Activated CD8-positive, alpha-beta T cell treated with anti-CD3 and anti-CD28 coated beads for 36 hours (primary cell): Measurements from ENCODE around the gene PHEX. TPM values are rescaled to one million over a fixed set of nuclear protein-coding genes. Genes with fewer than 3 reads are reported as not detected.

Experiments used
- ATAC-seq: fragments of 200-7000 bp; cut with Tn5 transposase; one replicate; pipeline ENCODE4 v1.10.0; 2021; ENCODE audit warnings: mild to moderate bottlenecking, moderate library complexity
- CTCF ChIA-PET: fragments of 350-600 bp; sonication (Branson Sonifier 250); formaldehyde crosslinking; loops from one replicate; lab custom pipeline; 2021; ENCODE audit warnings: antibody characterized with exemption; lab: Charles Lee
- POLR2A ChIA-PET: fragments of 350-600 bp; sonication (Branson Sonifier 250); formaldehyde crosslinking; loops from one replicate; lab custom pipeline; 2021; ENCODE audit warnings: antibody characterized with exemption; lab: Charles Lee
- DNase-seq: peaks from one replicate; pipeline ENCODE4 v3.0.0-alpha.2; 2020
- H3K27ac Mint-ChIP-seq: one replicate; pipeline ENCODE4 v1.8.0; 2021; ENCODE audit warnings: mild to moderate bottlenecking, mixed read lengths
- H3K27me3 Mint-ChIP-seq: one replicate; pipeline ENCODE4 v1.8.0; 2021; ENCODE audit warnings: mixed read lengths
- H3K36me3 Mint-ChIP-seq: one replicate; pipeline ENCODE4 v1.8.0; 2021; ENCODE audit warnings: low read depth, mixed read lengths
- H3K4me1 Mint-ChIP-seq: one replicate; pipeline ENCODE4 v1.8.0; 2021; ENCODE audit warnings: low read depth, mixed read lengths
- H3K4me3 Mint-ChIP-seq: one replicate; pipeline ENCODE4 v1.8.0; 2021; ENCODE audit warnings: mild to moderate bottlenecking, moderate library complexity, mixed read lengths
- H3K9me3 Mint-ChIP-seq: one replicate; pipeline ENCODE4 v1.8.0; 2021; ENCODE audit warnings: mixed read lengths
- intact Hi-C: fragments of 100-400 bp; cut with micrococcal nuclease; formaldehyde crosslinking; loops from one replicate; pipeline ENCODE4 v1.10.0; 2022
- total RNA-seq, 2 experiments: library from RNA; stranded (reverse); gene quantifications; one replicate each; pipeline ENCODE4 v1.2.3, GENCODE V29; 2021
- TF ChIP-seq, protein P1 (sequence below): fragments of 200-600 bp; IDR thresholded peaks from one replicate; pipeline ENCODE4 v1.8.0; 2022; ENCODE audit warnings: antibody characterized with exemption, mild to moderate bottlenecking

Gene PHEX
- total RNA-seq, 2 experiments from 2014 or later = 22.7 to 25.2 TPM

DNA sequence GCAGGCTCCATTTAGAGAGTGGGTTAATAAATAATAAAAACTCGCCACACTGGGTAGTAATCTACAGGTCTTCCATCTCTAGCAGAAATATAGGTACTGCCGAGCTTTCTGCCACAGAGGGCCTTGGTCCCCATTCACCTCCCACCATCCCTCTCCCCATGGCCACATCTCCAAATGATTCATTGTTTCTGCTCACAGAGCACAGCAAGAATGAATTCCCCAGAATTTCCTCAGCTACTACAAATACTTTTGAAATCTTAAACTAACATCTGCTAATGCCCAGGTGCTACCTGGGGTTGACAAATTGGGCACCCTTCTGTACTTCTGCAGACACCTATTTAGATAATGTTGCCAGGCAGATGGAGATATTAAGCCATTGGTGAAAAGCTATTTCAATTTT is 5.1 kb downstream of the PHEX start:
- intact Hi-C loops = loop anchor here (5.0 kb wide), 1 partner anchor 50 kb away; no protein-coding TSS in a partner anchor
- ChIA-PET CTCF (interaction anchor here (1.1 to 1.9 kb wide), 3 partner anchors 9 to 52 kb away, joined by 3 to 9 read pairs (median 4); no protein-coding TSS in a partner anchor), POLR2A (interaction anchor here (1.3 kb wide), 1 partner anchor 17 kb away, joined by 3 read pairs; no protein-coding TSS in a partner anchor)
- ATAC-seq (peak; percentile 19), DNase-seq (no peak)
- Mint-ChIP-seq H3K27me3 (no peaks in the 10 kb centered on the region), H3K27ac (peak overlapping the region; percentile 94), H3K4me1 (peaks cover 32% of the 10 kb centered on the region), H3K9me3 (no peaks in the 10 kb centered on the region), H3K36me3 (peaks cover 25% of the 10 kb centered on the region), H3K4me3 (peak overlapping the region; percentile 71)
- TF ChIP-seq, protein P1, sequence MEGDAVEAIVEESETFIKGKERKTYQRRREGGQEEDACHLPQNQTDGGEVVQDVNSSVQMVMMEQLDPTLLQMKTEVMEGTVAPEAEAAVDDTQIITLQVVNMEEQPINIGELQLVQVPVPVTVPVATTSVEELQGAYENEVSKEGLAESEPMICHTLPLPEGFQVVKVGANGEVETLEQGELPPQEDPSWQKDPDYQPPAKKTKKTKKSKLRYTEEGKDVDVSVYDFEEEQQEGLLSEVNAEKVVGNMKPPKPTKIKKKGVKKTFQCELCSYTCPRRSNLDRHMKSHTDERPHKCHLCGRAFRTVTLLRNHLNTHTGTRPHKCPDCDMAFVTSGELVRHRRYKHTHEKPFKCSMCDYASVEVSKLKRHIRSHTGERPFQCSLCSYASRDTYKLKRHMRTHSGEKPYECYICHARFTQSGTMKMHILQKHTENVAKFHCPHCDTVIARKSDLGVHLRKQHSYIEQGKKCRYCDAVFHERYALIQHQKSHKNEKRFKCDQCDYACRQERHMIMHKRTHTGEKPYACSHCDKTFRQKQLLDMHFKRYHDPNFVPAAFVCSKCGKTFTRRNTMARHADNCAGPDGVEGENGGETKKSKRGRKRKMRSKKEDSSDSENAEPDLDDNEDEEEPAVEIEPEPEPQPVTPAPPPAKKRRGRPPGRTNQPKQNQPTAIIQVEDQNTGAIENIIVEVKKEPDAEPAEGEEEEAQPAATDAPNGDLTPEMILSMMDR = no peak

DNA sequence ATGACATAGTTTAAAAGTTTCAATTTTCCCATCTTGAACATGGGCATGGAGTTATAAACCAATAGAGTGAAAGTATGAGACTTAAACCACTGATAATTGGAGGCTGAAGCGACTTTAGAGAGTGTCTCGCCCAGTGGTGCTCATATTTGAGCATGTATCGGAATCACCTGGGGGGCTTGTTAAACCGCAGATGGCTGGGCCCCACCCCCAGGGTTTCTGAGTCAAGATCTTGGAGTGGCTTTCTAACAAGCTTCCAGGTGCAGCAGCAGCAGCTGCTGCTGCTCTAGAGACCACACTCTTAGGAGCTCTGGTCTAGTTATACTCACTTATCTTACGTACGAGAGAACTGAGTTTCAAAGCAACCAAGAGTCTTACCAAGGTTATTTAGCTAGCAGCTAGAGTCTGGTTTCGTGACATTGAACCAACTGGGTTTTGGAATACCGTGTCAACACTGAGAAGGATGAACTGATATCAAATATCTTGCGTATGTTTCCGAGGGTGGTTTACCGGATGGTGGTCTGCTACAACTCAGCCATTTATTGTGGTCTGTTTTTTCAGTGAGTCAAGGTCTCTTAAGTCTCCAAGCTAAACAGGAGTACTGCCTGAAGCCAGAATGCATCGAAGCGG is 5.9 kb downstream of the PHEX start:
- H3K27me3 Mint-ChIP-seq = no peaks in the 10 kb centered on the region
- ChIA-PET CTCF (interaction anchor here (0.9 to 1.9 kb wide), 6 partner anchors 10 to 53 kb away, joined by 3 to 9 read pairs (median 3); no protein-coding TSS in a partner anchor), POLR2A (interaction anchor here (1.3 kb wide), 2 partner anchors 16 to 23 kb away, joined by 3 to 5 read pairs; no protein-coding TSS in a partner anchor)
- H3K36me3 Mint-ChIP-seq = peaks cover 26% of the 10 kb centered on the region
- peak overlapping the region; percentile 71 for H3K4me3 Mint-ChIP-seq
- peak overlapping the region; percentile 94 for H3K27ac Mint-ChIP-seq
- DNase-seq (peak; percentile 64), ATAC-seq (peak; percentile 66)
- no peaks in the 10 kb centered on the region for H3K9me3 Mint-ChIP-seq
- TF ChIP-seq, protein P1 = no peak
- peaks cover 25% of the 10 kb centered on the region for H3K4me1 Mint-ChIP-seq
- intact Hi-C loops = loop anchor here (5.0 kb wide), 1 partner anchor 51 kb away; no protein-coding TSS in a partner anchor

DNA sequence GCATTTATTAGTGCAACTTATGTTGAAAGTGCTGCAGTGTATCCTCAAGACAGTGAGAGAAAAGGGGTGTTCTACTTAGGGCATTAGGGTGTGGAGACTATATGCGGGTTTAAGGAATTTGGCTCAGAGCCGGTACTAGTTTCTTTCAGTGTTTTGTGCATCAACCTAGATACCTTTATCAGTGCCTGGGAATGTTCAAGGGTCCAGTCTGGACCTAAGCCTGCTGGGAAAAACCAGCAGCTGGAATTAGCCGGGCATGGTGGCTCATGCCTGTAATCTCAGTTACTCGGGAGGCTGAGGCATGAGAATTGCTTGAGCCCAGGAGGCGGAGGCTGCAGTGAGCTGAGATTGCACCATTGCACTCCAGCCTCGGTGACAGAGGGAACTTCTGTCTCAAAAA is 7.4 kb downstream of the PHEX start:
- DNase-seq = no peak
- TF ChIP-seq, protein P1 = no peak
- ChIA-PET POLR2A (no interaction called here), CTCF (no interaction called here)
- peak overlapping the region; percentile 94 for H3K27ac Mint-ChIP-seq
- H3K4me1 Mint-ChIP-seq = peaks cover 29% of the 10 kb centered on the region
- H3K36me3 Mint-ChIP-seq = peaks cover 32% of the 10 kb centered on the region
- no peak for ATAC-seq
- peak overlapping the region; percentile 71 for H3K4me3 Mint-ChIP-seq
- intact Hi-C loops = loop anchor here (5.0 kb wide), 1 partner anchor 52 kb away; no protein-coding TSS in a partner anchor
- no peaks in the 10 kb centered on the region for H3K27me3 Mint-ChIP-seq
- H3K9me3 Mint-ChIP-seq = no peaks in the 10 kb centered on the region

DNA sequence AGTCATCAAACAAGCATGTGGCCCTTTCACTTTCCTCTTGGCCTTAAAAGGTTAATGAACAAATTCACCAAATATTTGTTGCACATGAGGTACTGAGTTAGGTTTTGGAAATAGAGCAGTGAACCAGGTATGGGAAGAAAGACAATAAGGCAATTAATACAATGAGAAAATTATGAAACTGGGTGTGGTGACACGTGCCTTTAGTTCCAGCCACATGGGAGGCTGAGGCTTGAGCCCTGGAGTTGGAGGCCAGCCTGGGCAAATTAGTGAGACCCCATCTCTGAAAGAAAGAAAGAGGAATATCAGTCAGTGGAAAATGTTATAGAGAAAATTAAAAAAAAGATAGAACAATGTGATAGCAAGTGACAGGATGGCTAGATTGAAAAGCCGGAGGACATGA is 8.1 kb downstream of the PHEX start:
- H3K4me3 Mint-ChIP-seq = peak overlapping the region; percentile 71
- no peak for ATAC-seq
- ChIA-PET CTCF (no interaction called here), POLR2A (no interaction called here)
- peak overlapping the region; percentile 94 for H3K27ac Mint-ChIP-seq
- H3K4me1 Mint-ChIP-seq = peaks cover 24% of the 10 kb centered on the region
- DNase-seq = no peak
- H3K9me3 Mint-ChIP-seq = no peaks in the 10 kb centered on the region
- TF ChIP-seq, protein P1 = no peak
- intact Hi-C loops = no loop called here
- no peaks in the 10 kb centered on the region for H3K27me3 Mint-ChIP-seq
- peaks cover 32% of the 10 kb centered on the region for H3K36me3 Mint-ChIP-seq
